T-helper 17 cell (primary cell): ENCODE measurements around the gene PITPNC1. TPM values are rescaled to one million over a fixed set of nuclear protein-coding genes. Genes with fewer than 3 reads are reported as not detected.

Source experiments
- ATAC-seq: fragments of 150-1000 bp; cut with Tn5 transposase; 2 replicates; pipeline ENCODE4 v1.10.0; 2021; ENCODE audit warnings: mild to moderate bottlenecking, moderate library complexity
- DNase-seq, 3 donors: peaks; one replicate each; pipeline versions ENCODE4 v3.0.0 to v3.0.0-alpha.2; 2020 to 2021
- H3K9me3 ChIP-seq: one replicate; pipeline ENCODE4 v1.7.0; 2013; ENCODE audit warnings: low read length, mild to moderate bottlenecking; ENCODE audit not compliant: control insufficient read depth, poor library complexity, severe bottlenecking
- H3K27ac Mint-ChIP-seq: one replicate; pipeline ENCODE4 v1.8.0; 2022; ENCODE audit warnings: mild to moderate bottlenecking, moderate library complexity, mixed read lengths
- H3K27me3 Mint-ChIP-seq: one replicate; pipeline ENCODE4 v1.8.0; 2022; ENCODE audit warnings: mixed read lengths
- H3K36me3 Mint-ChIP-seq: one replicate; pipeline ENCODE4 v1.8.0; 2022; ENCODE audit warnings: low read depth, mixed read lengths
- H3K4me1 Mint-ChIP-seq: one replicate; pipeline ENCODE4 v1.8.0; 2022; ENCODE audit warnings: mild to moderate bottlenecking, mixed read lengths
- H3K4me3 Mint-ChIP-seq: one replicate; pipeline ENCODE4 v1.8.0; 2022; ENCODE audit warnings: mild to moderate bottlenecking, moderate library complexity, mixed read lengths
- total RNA-seq, 4 donors: library from RNA in 2 of 4; stranded (reverse) in 2 of 4; gene quantifications; one replicate each; pipeline ENCODE4 v1.2.3 and lab custom pipeline; 2022 to 2026

The PITPNC1 gene
- total RNA-seq, 2 donors from 2014 or later, result 72.9 to 82.0 TPM

- H3K4me1 Mint-ChIP-seq, result peaks cover 13% of the 10 kb centered on the region
- peak overlapping the region; percentile 74 for H3K27ac Mint-ChIP-seq
- H3K9me3 ChIP-seq, result no peaks in the 10 kb centered on the region
- peaks cover 5% of the 10 kb centered on the region for H3K36me3 Mint-ChIP-seq
- ATAC-seq, result no peak
- H3K27me3 Mint-ChIP-seq, result no peaks in the 10 kb centered on the region
- no peak for DNase-seq
- no peak overlapping the region for H3K4me3 Mint-ChIP-seq
Measured at GRCh38 chr17:67610061-67610460, 233.0 kb downstream of the PITPNC1 start.

GRCh38 chr17:67613961-67614360, 236.9 kb downstream of the PITPNC1 start:
- Mint-ChIP-seq H3K4me3 (no peak overlapping the region), H3K27ac (no peak overlapping the region), H3K27me3 (no peaks in the 10 kb centered on the region), H3K36me3 (peaks cover 5% of the 10 kb centered on the region), H3K4me1 (peaks cover 12% of the 10 kb centered on the region)
- DNase-seq (no peak), ATAC-seq (no peak)
- H3K9me3 ChIP-seq, result no peaks in the 10 kb centered on the region

GRCh38 chr17:67615011-67615561, 238.0 kb downstream of the PITPNC1 start:
- H3K36me3 Mint-ChIP-seq, result peaks cover 2% of the 10 kb centered on the region
- ATAC-seq (no peak), DNase-seq (no peak)
- H3K9me3 ChIP-seq, result no peaks in the 10 kb centered on the region
- no peak overlapping the region for H3K27ac Mint-ChIP-seq
- no peaks in the 10 kb centered on the region for H3K27me3 Mint-ChIP-seq
- H3K4me3 Mint-ChIP-seq, result no peak overlapping the region
- H3K4me1 Mint-ChIP-seq, result peaks cover 12% of the 10 kb centered on the region

- ATAC-seq (no peak), DNase-seq (no peak)
- H3K4me3 Mint-ChIP-seq, result no peak overlapping the region
- H3K9me3 ChIP-seq, result no peaks in the 10 kb centered on the region
- no peaks in the 10 kb centered on the region for H3K27me3 Mint-ChIP-seq
- H3K36me3 Mint-ChIP-seq, result peaks cover 2% of the 10 kb centered on the region
- H3K4me1 Mint-ChIP-seq, result peaks cover 14% of the 10 kb centered on the region
- peak overlapping the region; percentile 49 for H3K27ac Mint-ChIP-seq
Measured at GRCh38 chr17:67615736-67616135, 238.7 kb downstream of the PITPNC1 start.

GRCh38 chr17:67617304-67617899, 240.3 kb downstream of the PITPNC1 start:
- H3K9me3 ChIP-seq, result no peaks in the 10 kb centered on the region
- Mint-ChIP-seq H3K4me3 (no peak overlapping the region), H3K4me1 (peaks cover 11% of the 10 kb centered on the region), H3K27me3 (no peaks in the 10 kb centered on the region), H3K27ac (no peak overlapping the region), H3K36me3 (peaks cover 2% of the 10 kb centered on the region)
- DNase-seq, result no peak
- ATAC-seq, result no peak

- H3K4me1 Mint-ChIP-seq, result peaks cover 8% of the 10 kb centered on the region
- H3K27me3 Mint-ChIP-seq, result no peaks in the 10 kb centered on the region
- H3K27ac Mint-ChIP-seq, result peak overlapping the region; percentile 87
- H3K4me3 Mint-ChIP-seq, result peak overlapping the region; percentile 19
- H3K9me3 ChIP-seq, result no peaks in the 10 kb centered on the region
- H3K36me3 Mint-ChIP-seq, result peaks cover 2% of the 10 kb centered on the region
- DNase-seq (no peak), ATAC-seq (no peak)
Measured at GRCh38 chr17:67619555-67619954, 242.5 kb downstream of the PITPNC1 start.

- ATAC-seq (no peak), DNase-seq (no peak)
- H3K9me3 ChIP-seq, result no peaks in the 10 kb centered on the region
- Mint-ChIP-seq H3K4me1 (peaks cover 8% of the 10 kb centered on the region), H3K27me3 (no peaks in the 10 kb centered on the region), H3K27ac (peak overlapping the region; percentile 87), H3K4me3 (no peak overlapping the region), H3K36me3 (peaks cover 2% of the 10 kb centered on the region)
Measured at GRCh38 chr17:67620088-67620487, 243.0 kb downstream of the PITPNC1 start.

GRCh38 chr17:67620636-67621035, 243.6 kb downstream of the PITPNC1 start:
- ATAC-seq (no peak), DNase-seq (no peak)
- Mint-ChIP-seq H3K27ac (peak overlapping the region; percentile 87), H3K4me3 (no peak overlapping the region), H3K4me1 (peaks cover 8% of the 10 kb centered on the region), H3K27me3 (no peaks in the 10 kb centered on the region), H3K36me3 (peaks cover 2% of the 10 kb centered on the region)
- H3K9me3 ChIP-seq, result no peaks in the 10 kb centered on the region

GRCh38 chr17:67623767-67624166, 246.7 kb downstream of the PITPNC1 start:
- Mint-ChIP-seq H3K27ac (no peak overlapping the region), H3K27me3 (no peaks in the 10 kb centered on the region), H3K36me3 (no peaks in the 10 kb centered on the region), H3K4me3 (no peak overlapping the region), H3K4me1 (peaks cover 7% of the 10 kb centered on the region)
- DNase-seq, result no peak
- no peaks in the 10 kb centered on the region for H3K9me3 ChIP-seq
- ATAC-seq, result no peak

- H3K9me3 ChIP-seq, result no peaks in the 10 kb centered on the region
- Mint-ChIP-seq H3K4me3 (no peak overlapping the region), H3K27ac (peak overlapping the region; percentile 2), H3K27me3 (no peaks in the 10 kb centered on the region), H3K4me1 (peaks cover 7% of the 10 kb centered on the region), H3K36me3 (no peaks in the 10 kb centered on the region)
- ATAC-seq (no peak), DNase-seq (no peak)
Measured at GRCh38 chr17:67624886-67625656, 248.0 kb downstream of the PITPNC1 start.

- Mint-ChIP-seq H3K27ac (no peak overlapping the region), H3K4me3 (no peak overlapping the region), H3K36me3 (no peaks in the 10 kb centered on the region), H3K27me3 (no peaks in the 10 kb centered on the region), H3K4me1 (peaks cover 6% of the 10 kb centered on the region)
- H3K9me3 ChIP-seq, result no peaks in the 10 kb centered on the region
- DNase-seq, result no peak
- no peak for ATAC-seq
Measured at GRCh38 chr17:67625971-67626370, 248.9 kb downstream of the PITPNC1 start.

GRCh38 chr17:67628580-67629013, 251.5 kb downstream of the PITPNC1 start:
- H3K4me1 Mint-ChIP-seq, result peaks cover 6% of the 10 kb centered on the region
- no peak overlapping the region for H3K4me3 Mint-ChIP-seq
- ATAC-seq (no peak), DNase-seq (no peak)
- H3K27ac Mint-ChIP-seq, result no peak overlapping the region
- H3K36me3 Mint-ChIP-seq, result peaks cover 5% of the 10 kb centered on the region
- H3K9me3 ChIP-seq, result no peaks in the 10 kb centered on the region
- H3K27me3 Mint-ChIP-seq, result no peaks in the 10 kb centered on the region

GRCh38 chr17:67629971-67630320, 252.9 kb downstream of the PITPNC1 start:
- peaks cover 8% of the 10 kb centered on the region for H3K36me3 Mint-ChIP-seq
- no peaks in the 10 kb centered on the region for H3K9me3 ChIP-seq
- H3K4me1 Mint-ChIP-seq, result peaks cover 9% of the 10 kb centered on the region
- no peak overlapping the region for H3K27ac Mint-ChIP-seq
- DNase-seq (no peak), ATAC-seq (no peak)
- H3K27me3 Mint-ChIP-seq, result no peaks in the 10 kb centered on the region
- H3K4me3 Mint-ChIP-seq, result no peak overlapping the region
